Loucy (cell line): ENCODE data around the gene ADAM22.

Source experiments
- H2AFZ ChIP-seq: fragments of 200-600 bp; sonication (generic); 2 replicates; pipeline ENCODE4 v1.6.0; 2016; ENCODE audit warnings: antibody characterized with exemption, mild to moderate bottlenecking, low read length, moderate library complexity
- H3F3A ChIP-seq: fragments of 200-600 bp; 2 replicates; pipeline ENCODE4 v1.6.0; 2016; ENCODE audit warnings: antibody characterized with exemption, low read depth, mild to moderate bottlenecking
- H3K27me3 ChIP-seq: fragments of 200-600 bp; sonication (generic); 2 replicates; pipeline ENCODE4 v1.6.1; 2014; ENCODE audit warnings: low read length, mild to moderate bottlenecking; ENCODE audit not compliant: insufficient read depth, poor library complexity, severe bottlenecking
- H3K36me3 ChIP-seq: fragments of 200-600 bp; sonication (generic); 2 replicates; pipeline ENCODE4 v1.6.1; 2016; ENCODE audit warnings: low read length; ENCODE audit not compliant: insufficient read depth
- H3K4me1 ChIP-seq: fragments of 200-600 bp; sonication (generic); 2 replicates; pipeline ENCODE4 v1.5.1; 2014; ENCODE audit warnings: low read length, mild to moderate bottlenecking; ENCODE audit not compliant: insufficient read depth, poor library complexity, severe bottlenecking
- H3K4me2 ChIP-seq: fragments of 200-600 bp; sonication (generic); 2 replicates; pipeline ENCODE4 v1.6.0; 2014; ENCODE audit warnings: antibody characterized with exemption, low read length, low read depth, mild to moderate bottlenecking; ENCODE audit not compliant: poor library complexity, severe bottlenecking
- H3K4me3 ChIP-seq: fragments of 200-600 bp; sonication (generic); 2 replicates; pipeline ENCODE4 v1.5.1; 2014; ENCODE audit warnings: low read length, mild to moderate bottlenecking, mixed read lengths; ENCODE audit not compliant: poor library complexity, severe bottlenecking
- H3K79me2 ChIP-seq: fragments of 200-600 bp; sonication (generic); 2 replicates; pipeline ENCODE4 v1.6.1; 2014; ENCODE audit warnings: low read length; ENCODE audit not compliant: insufficient read depth
- H3K9ac ChIP-seq: fragments of 200-600 bp; sonication (generic); 2 replicates; pipeline ENCODE4 v1.6.0; 2014; ENCODE audit warnings: mild to moderate bottlenecking, low read depth, low read length, moderate library complexity; ENCODE audit not compliant: poor library complexity, severe bottlenecking
- H3K9me2 ChIP-seq: fragments of 200-600 bp; sonication (generic); replicated peaks from 2 replicates; pipeline ENCODE4 v1.6.1; 2016; ENCODE audit warnings: low read depth, low read length, mixed read lengths
- H3K9me3 ChIP-seq: fragments of 200-600 bp; sonication (generic); 2 replicates; pipeline ENCODE4 v1.6.1; 2014; ENCODE audit warnings: mild to moderate bottlenecking, antibody characterized with exemption, low read length, low read depth; ENCODE audit not compliant: insufficient read depth
- H4K20me1 ChIP-seq: fragments of 200-600 bp; sonication (generic); 2 replicates; pipeline ENCODE4 v1.6.0; 2014; ENCODE audit warnings: antibody characterized with exemption, low read length, mild to moderate bottlenecking; ENCODE audit not compliant: insufficient read depth, poor library complexity, severe bottlenecking
- CTCF ChIP-seq: fragments of 200-600 bp; sonication (generic); conservative IDR thresholded peaks from 2 replicates; pipeline ENCODE4 v1.5.1; 2014; ENCODE audit warnings: mild to moderate bottlenecking, antibody characterized with exemption, low read length
- EZH2phosphoT487 ChIP-seq: fragments of 200-600 bp; IDR thresholded peaks from 2 replicates; pipeline ENCODE4 v1.6.1; 2018; ENCODE audit warnings: antibody characterized with exemption, mild to moderate bottlenecking, moderate library complexity, borderline replicate concordance

ADAM22 gene

DNA sequence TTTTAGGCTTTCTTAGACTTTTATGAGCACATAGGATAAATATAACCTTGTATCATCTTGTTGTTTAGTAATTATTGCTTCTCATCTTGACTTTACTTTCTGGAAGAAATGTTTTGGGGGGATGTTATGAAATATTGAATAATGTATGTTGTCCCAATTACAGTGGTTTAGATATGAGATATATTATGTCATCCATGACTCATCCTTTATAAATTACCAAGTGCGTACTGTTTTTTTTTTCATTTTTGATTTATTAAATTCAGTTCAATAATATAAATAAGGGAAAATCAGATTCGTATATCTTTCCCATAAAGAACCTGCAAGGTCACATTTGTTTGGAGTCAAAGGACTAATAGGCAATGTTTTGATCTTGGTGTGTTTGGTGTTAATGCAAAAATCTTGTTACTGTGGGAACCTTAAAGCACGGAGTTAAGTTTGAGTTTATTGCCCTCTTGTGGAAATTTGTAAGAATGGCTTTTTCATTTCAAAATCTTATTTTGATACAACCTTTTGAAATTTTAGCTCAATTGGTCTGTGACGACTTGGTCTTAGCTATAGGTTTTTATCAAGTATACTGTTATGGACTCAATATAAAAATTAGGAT, 177.2 kb downstream of the ADAM22 start:
- H3K9me2 ChIP-seq = no peaks in the 10 kb centered on the region
- no peak for TF ChIP-seq EZH2phosphoT487
- TF ChIP-seq CTCF = peak; percentile 70
- peaks cover 4% of the 10 kb centered on the region for H3K4me1 ChIP-seq
- no peaks in the 10 kb centered on the region for H3K27me3 ChIP-seq
- no peaks in the 10 kb centered on the region for H3F3A ChIP-seq
- H4K20me1 ChIP-seq = no peaks in the 10 kb centered on the region
- no peaks in the 10 kb centered on the region for H3K79me2 ChIP-seq
- H3K9me3 ChIP-seq = no peaks in the 10 kb centered on the region
- H3K9ac ChIP-seq = no peak overlapping the region
- no peak overlapping the region for H2AFZ ChIP-seq
- H3K4me2 ChIP-seq = no peak overlapping the region
- H3K4me3 ChIP-seq = no peak overlapping the region
- H3K36me3 ChIP-seq = no peaks in the 10 kb centered on the region; the same call in 1 of the 2 replicates

DNA sequence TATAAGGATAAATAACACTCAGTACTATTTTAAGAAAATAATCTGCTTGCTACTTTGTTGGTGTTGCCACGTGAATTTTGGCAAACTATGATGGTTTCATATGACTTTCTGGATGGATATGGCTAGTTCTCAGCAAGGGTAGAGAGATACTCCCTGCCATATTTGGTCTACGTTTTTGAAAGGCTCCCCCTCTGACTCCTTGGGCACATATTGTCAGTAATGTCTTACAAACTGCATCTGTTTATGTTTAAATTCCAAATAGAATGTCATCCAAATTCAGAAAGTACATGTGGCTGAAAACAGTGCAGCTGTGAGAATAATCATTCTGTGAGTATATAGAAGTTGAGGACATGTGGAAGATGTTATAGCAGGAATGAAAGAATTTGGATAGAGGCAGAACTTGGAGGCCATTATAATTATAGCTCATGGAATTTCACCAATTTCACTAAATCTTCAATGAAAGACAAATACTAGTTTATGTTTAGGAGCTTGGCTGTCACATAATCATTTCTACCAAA, 178.0 kb downstream of the ADAM22 start:
- H3K4me3 ChIP-seq = no peak overlapping the region
- no peak overlapping the region for H2AFZ ChIP-seq
- no peaks in the 10 kb centered on the region for H3K9me2 ChIP-seq
- H3K4me1 ChIP-seq = no peaks in the 10 kb centered on the region
- no peak overlapping the region for H3K4me2 ChIP-seq
- no peaks in the 10 kb centered on the region for H3F3A ChIP-seq
- H3K27me3 ChIP-seq = no peaks in the 10 kb centered on the region
- no peak overlapping the region for H3K9ac ChIP-seq
- H3K36me3 ChIP-seq = no peaks in the 10 kb centered on the region; the same call in 1 of the 2 replicates
- no peaks in the 10 kb centered on the region for H4K20me1 ChIP-seq
- no peaks in the 10 kb centered on the region for H3K9me3 ChIP-seq
- TF ChIP-seq CTCF = no peak
- no peak for TF ChIP-seq EZH2phosphoT487
- no peaks in the 10 kb centered on the region for H3K79me2 ChIP-seq

GRCh38 chr7:88115258-88115796, 181.3 kb downstream of the ADAM22 start:
- Histone ChIP-seq H3K9me3 (no peaks in the 10 kb centered on the region), H3K27me3 (no peaks in the 10 kb centered on the region), H3K4me2 (no peak overlapping the region), H3F3A (no peaks in the 10 kb centered on the region), H3K9ac (no peak overlapping the region), H4K20me1 (no peaks in the 10 kb centered on the region), H2AFZ (no peak overlapping the region), H3K36me3 (peaks cover 3% of the 10 kb centered on the region; the same call in 1 of the 2 replicates), H3K79me2 (no peaks in the 10 kb centered on the region), H3K4me1 (no peaks in the 10 kb centered on the region), H3K9me2 (no peaks in the 10 kb centered on the region), H3K4me3 (no peak overlapping the region)
- TF ChIP-seq CTCF (no peak), EZH2phosphoT487 (no peak)
